SK-N-SH (cell line): ENCODE results near the gene FBXO31. TPM values are rescaled to one million over a fixed set of nuclear protein-coding genes. Genes with fewer than 3 reads are reported as not detected.
A peak's percentile ranks its signal among the peaks of the same experiment; 100 is the strongest.

ENCODE experiments used
- CTCF ChIA-PET: fragments of 300-600, 350-600 bp; formaldehyde crosslinking; extraction: SDS; loops from one replicate; lab custom pipeline; 2021; lab: Yijun Ruan, JAX
- POLR2A ChIA-PET: fragments of 350-600 bp; sonication (Branson Sonifier 250); formaldehyde crosslinking; extraction: SDS; loops from one replicate; lab custom pipeline; 2020; ENCODE audit warnings: antibody characterized with exemption, inconsistent platforms; lab: Yijun Ruan, JAX
- DNase-seq: peaks from one replicate; pipeline ENCODE4 v3.0.0; 2012
- H2AFZ ChIP-seq: fragments of 200-600 bp; sonication (generic); 2 replicates; pipeline ENCODE4 v1.8.1; 2016; ENCODE audit warnings: antibody characterized with exemption, mild to moderate bottlenecking, low read depth
- H3F3A ChIP-seq: fragments of 200-600 bp; sonication (generic); replicated peaks from 2 replicates; pipeline ENCODE3; 2016; ENCODE audit warnings: antibody characterized with exemption, mild to moderate bottlenecking; ENCODE audit not compliant: insufficient read depth
- H3K27ac ChIP-seq, 2 experiments: fragments of 200-500 bp in 1 of 2; fragments of 200-600 bp in 1 of 2; sonication (Bioruptor generic) in 1 of 2; sonication (generic), shearing (Covaris generic) in 1 of 2; 2 replicates each; pipeline versions ENCODE4 v1.5.1 to v1.6.1; 2014 to 2016; ENCODE audit warnings: low read depth in 2 of 2, inconsistent platforms in 1 of 2, low read length in 1 of 2, mild to moderate bottlenecking in 1 of 2, mixed read lengths in 1 of 2
- H3K27me3 ChIP-seq: fragments of 200-600 bp; sonication (generic), shearing (Covaris generic); 2 replicates; pipeline ENCODE4 v1.6.1; 2016; ENCODE audit warnings: mixed run types; ENCODE audit not compliant: insufficient read depth
- H3K36me3 ChIP-seq, 2 experiments: fragments of 200-500 bp in 1 of 2; fragments of 200-600 bp in 1 of 2; sonication (Bioruptor generic) in 1 of 2; sonication (generic) in 1 of 2; replicated peaks in 1 of 2; 2 replicates each; pipeline versions ENCODE3 to v1.5.1; 2014 to 2016; ENCODE audit warnings: low read length in 1 of 2, mild to moderate bottlenecking in 1 of 2; ENCODE audit not compliant: insufficient read depth in 2 of 2, control insufficient read depth in 1 of 2
- H3K4me1 ChIP-seq, 2 experiments: fragments of 200-500 bp in 1 of 2; fragments of 200-600 bp in 1 of 2; sonication (Bioruptor generic) in 1 of 2; sonication (generic), shearing (Covaris generic) in 1 of 2; 2 replicates each; pipeline versions ENCODE4 v1.5.1 to v1.6.1; 2014 to 2016; ENCODE audit warnings: low read depth in 1 of 2, low read length in 1 of 2, mixed run types in 1 of 2; ENCODE audit not compliant: insufficient read depth in 2 of 2, control insufficient read depth in 1 of 2
- H3K4me2 ChIP-seq: fragments of 200-600 bp; sonication (generic), shearing (Covaris generic); 2 replicates; pipeline ENCODE4 v1.6.1; 2017; ENCODE audit warnings: mixed run types
- H3K4me3 ChIP-seq, 2 experiments: fragments of 200-500 bp in 1 of 2; fragments of 200-600 bp in 1 of 2; sonication (Bioruptor generic) in 1 of 2; sonication (generic), shearing (Covaris generic) in 1 of 2; 2 replicates each; pipeline versions ENCODE4 v1.5.1 to v1.8.1; 2014 to 2016; ENCODE audit warnings: low read depth in 2 of 2, inconsistent platforms in 1 of 2, low read length in 1 of 2, mild to moderate bottlenecking in 1 of 2, mixed read lengths in 1 of 2, moderate library complexity in 1 of 2
- H3K79me2 ChIP-seq: fragments of 200-600 bp; sonication (generic); 2 replicates; pipeline ENCODE4 v1.8.1; 2017; ENCODE audit warnings: mild to moderate bottlenecking; ENCODE audit not compliant: insufficient read depth
- H3K9ac ChIP-seq: fragments of 200-600 bp; sonication (generic); 2 replicates; pipeline ENCODE4 v1.6.1; 2017; ENCODE audit warnings: mixed run types
- H3K9me2 ChIP-seq: fragments of 200-600 bp; sonication (generic); 2 replicates; pipeline ENCODE4 v1.6.1; 2017; ENCODE audit warnings: mixed run types
- H3K9me3 ChIP-seq: fragments of 200-600 bp; sonication (generic); 2 replicates; pipeline ENCODE4 v1.6.1; 2017; ENCODE audit warnings: mixed run types, mild to moderate bottlenecking, moderate library complexity
- H4K20me1 ChIP-seq: fragments of 200-600 bp; sonication (generic); 2 replicates; pipeline ENCODE4 v1.6.1; 2017; ENCODE audit warnings: mild to moderate bottlenecking, mixed run types; ENCODE audit not compliant: insufficient read depth
- FOXM1 ChIP-seq: IDR thresholded peaks from 2 replicates; pipeline ENCODE4 v1.4.0; 2012; ENCODE audit warnings: low read depth, mild to moderate bottlenecking
- MXI1 ChIP-seq: IDR thresholded peaks from 2 replicates; pipeline ENCODE4 v1.6.1; 2012; ENCODE audit warnings: mild to moderate bottlenecking, low read depth, low read length, improper control_type of control experiment
- NFIC ChIP-seq: IDR thresholded peaks from 2 replicates; pipeline ENCODE4 v1.4.0; 2012; ENCODE audit warnings: borderline replicate concordance
- PBX3 ChIP-seq: IDR thresholded peaks from 2 replicates; pipeline ENCODE4; 2012
- RFX5 ChIP-seq: IDR thresholded peaks from 2 replicates; pipeline ENCODE4 v1.6.1; 2012; ENCODE audit warnings: mild to moderate bottlenecking, improper control_type of control experiment, low read length
- SIN3A ChIP-seq: IDR thresholded peaks from 2 replicates; pipeline ENCODE4 v1.6.1; 2012; ENCODE audit warnings: low read depth, mild to moderate bottlenecking, low read length, moderate library complexity, borderline replicate concordance
- SMC3 ChIP-seq: IDR thresholded peaks from 2 replicates; pipeline ENCODE4 v1.6.1; 2012; ENCODE audit warnings: low read depth, low read length, improper control_type of control experiment
- TCF12 ChIP-seq: IDR thresholded peaks from 2 replicates; pipeline ENCODE4 v1.4.0; 2012
- USF1 ChIP-seq: IDR thresholded peaks from 2 replicates; pipeline ENCODE4 v1.4.0; 2012; ENCODE audit warnings: low read depth, borderline replicate concordance
- USF2 ChIP-seq: fragments of 150-350 bp; IDR thresholded peaks from 2 replicates; pipeline ENCODE4 v1.6.1; 2017; ENCODE audit warnings: antibody characterized with exemption, low read length, low read depth, borderline replicate concordance
- YY1 ChIP-seq: IDR thresholded peaks from 2 replicates; pipeline ENCODE4 v1.4.0; 2012; ENCODE audit warnings: low read depth, mild to moderate bottlenecking
- ZBTB33 ChIP-seq: IDR thresholded peaks from 2 replicates; pipeline ENCODE4 v1.4.0; 2012; ENCODE audit warnings: low read depth, borderline replicate concordance
- WGBS: methylation state at CpG from one replicate; pipeline ENCODE4 v1.1.6; 2017; ENCODE audit warnings: low lambda C conversion rate; 5-methylcytosine and 5-hydroxymethylcytosine counted together
- polyA plus RNA-seq, 3 experiments: library from polyadenylated mRNA; depleted of rRNA; stranded (reverse); fragments of >200 nt; gene quantifications; 2 replicates each; pipeline ENCODE4 v1.2.3, GENCODE V29; 2012

Gene FBXO31
- polyA plus RNA-seq, 1 of the 3 experiments (the other 2 are of a cell fraction), result 14.2 TPM

- no peak for TF ChIP-seq USF1
- TF ChIP-seq MXI1, result no peak
- TF ChIP-seq TCF12, result no peak
- TF ChIP-seq SIN3A, result no peak
- TF ChIP-seq YY1, result no peak
- TF ChIP-seq USF2, result no peak
- TF ChIP-seq RFX5, result no peak
- TF ChIP-seq SMC3, result no peak
- no peak for TF ChIP-seq PBX3
Observed at GRCh38 chr16:87333101-87333500, 50.5 kb downstream of the FBXO31 start (continued).

GRCh38 chr16:87332150-87332549, 51.4 kb downstream of the FBXO31 start:
- peaks cover 0 to 4% of the 10 kb centered on the region in 2 experiments; a peak in 2 of 4 replicates for H3K4me1 ChIP-seq
- H3K27me3 ChIP-seq, result no peaks in the 10 kb centered on the region
- peaks cover 0 to 46% of the 10 kb centered on the region in 2 experiments for H3K36me3 ChIP-seq
- POLR2A ChIA-PET, result interaction anchor here (2.1 kb wide), 1 partner anchor 52 kb away, joined by 6 read pairs; the partner anchor contains the start of gene FBXO31
- H3K9me3 ChIP-seq, result no peaks in the 10 kb centered on the region
- CTCF ChIA-PET, result interaction anchor here (1.2 to 1.8 kb wide), 7 partner anchors 11 to 539 kb away, joined by 3 to 5 read pairs (median 3); partner anchors contain the start of gene C16orf95
- no peaks in the 10 kb centered on the region for H3K9me2 ChIP-seq
- no peak overlapping the region for H3K4me3 ChIP-seq
- H3K27ac ChIP-seq, result no peak overlapping the region
- DNase-seq, result no peak
- H2AFZ ChIP-seq, result no peak overlapping the region
- no peak overlapping the region for H3K4me2 ChIP-seq
- H3F3A ChIP-seq, result no peaks in the 10 kb centered on the region
- H4K20me1 ChIP-seq, result 0 out of 2 replicates have a peak, but pooled peaks cover 6% of the 10 kb centered on the region
- no peak overlapping the region for H3K9ac ChIP-seq
- no peak for TF ChIP-seq ZBTB33
- TF ChIP-seq NFIC, result 0 out of 2 replicates have a peak, but pooled peaks have one; percentile 17
- TF ChIP-seq FOXM1, result no peak
- no peak for TF ChIP-seq RFX5
- WGBS, result 89% methylated on average over 7 of the region's 10 CpGs
- H3K79me2 ChIP-seq, result no peaks in the 10 kb centered on the region
